ENCODE results near the gene APP.
A peak's percentile ranks its signal among the peaks of the same experiment; 100 is the strongest.

The APP gene

DNA sequence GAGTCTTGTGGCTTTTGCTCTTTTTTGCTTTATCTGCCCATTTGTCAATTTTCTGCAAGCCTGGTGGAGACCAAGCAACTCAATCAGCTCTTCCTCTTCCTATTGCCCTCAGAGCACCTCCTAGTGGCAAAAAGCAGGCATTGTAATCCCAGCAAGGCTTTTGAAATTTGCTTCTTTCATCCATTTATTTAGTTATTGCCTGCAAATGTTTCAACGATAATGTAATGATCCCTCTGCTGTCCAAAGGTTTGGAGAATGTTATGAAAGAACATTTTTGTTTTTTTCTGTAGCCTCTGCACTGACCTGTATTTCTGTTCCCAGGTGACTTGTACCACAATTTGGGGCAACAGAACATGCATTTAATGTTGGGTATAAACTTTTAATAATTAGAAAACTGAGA is 308.0 kb downstream of the APP start:
- Mint-ChIP-seq H3K4me1 (no peaks in the 10 kb centered on the region), H3K4me3 (no peak overlapping the region), H3K36me3 (no peaks in the 10 kb centered on the region), H3K9me3 (no peaks in the 10 kb centered on the region), H3K27ac (no peak overlapping the region), H3K27me3 (peaks cover 12% of the 10 kb centered on the region)
- CTCF ChIA-PET = interaction anchor here (0.8 to 2.2 kb wide), 3 partner anchors 19 to 254 kb away, joined by 4 to 9 read pairs (median 6); no protein-coding TSS in a partner anchor
- peak; percentile 43 for DNase-seq

DNA sequence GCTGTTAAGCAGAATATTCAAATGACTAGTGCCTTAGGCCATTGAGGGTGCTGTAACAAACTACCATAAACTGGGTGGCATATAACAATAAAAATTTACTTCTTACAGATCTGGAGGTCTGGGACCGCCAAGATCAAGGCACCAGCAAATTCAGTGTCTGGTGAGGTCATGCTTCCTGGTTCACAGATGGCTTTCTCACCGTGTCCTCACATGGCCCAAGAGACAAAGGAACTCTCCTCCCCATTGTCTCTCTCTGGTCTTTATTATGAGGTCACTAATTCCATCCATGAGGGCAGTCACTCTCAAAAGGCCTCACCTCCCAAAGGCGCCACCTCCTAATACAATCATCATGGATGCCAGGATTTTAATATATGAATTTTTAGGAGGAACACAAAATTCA is 308.5 kb downstream of the APP start:
- DNase-seq = no peak
- Mint-ChIP-seq H3K27me3 (peaks cover 12% of the 10 kb centered on the region), H3K9me3 (no peaks in the 10 kb centered on the region), H3K27ac (no peak overlapping the region), H3K4me1 (no peaks in the 10 kb centered on the region), H3K36me3 (no peaks in the 10 kb centered on the region), H3K4me3 (no peak overlapping the region)
- CTCF ChIA-PET = interaction anchor here (0.6 to 2.2 kb wide), 5 partner anchors 19 to 254 kb away, joined by 3 to 9 read pairs (median 4); no protein-coding TSS in a partner anchor

DNA sequence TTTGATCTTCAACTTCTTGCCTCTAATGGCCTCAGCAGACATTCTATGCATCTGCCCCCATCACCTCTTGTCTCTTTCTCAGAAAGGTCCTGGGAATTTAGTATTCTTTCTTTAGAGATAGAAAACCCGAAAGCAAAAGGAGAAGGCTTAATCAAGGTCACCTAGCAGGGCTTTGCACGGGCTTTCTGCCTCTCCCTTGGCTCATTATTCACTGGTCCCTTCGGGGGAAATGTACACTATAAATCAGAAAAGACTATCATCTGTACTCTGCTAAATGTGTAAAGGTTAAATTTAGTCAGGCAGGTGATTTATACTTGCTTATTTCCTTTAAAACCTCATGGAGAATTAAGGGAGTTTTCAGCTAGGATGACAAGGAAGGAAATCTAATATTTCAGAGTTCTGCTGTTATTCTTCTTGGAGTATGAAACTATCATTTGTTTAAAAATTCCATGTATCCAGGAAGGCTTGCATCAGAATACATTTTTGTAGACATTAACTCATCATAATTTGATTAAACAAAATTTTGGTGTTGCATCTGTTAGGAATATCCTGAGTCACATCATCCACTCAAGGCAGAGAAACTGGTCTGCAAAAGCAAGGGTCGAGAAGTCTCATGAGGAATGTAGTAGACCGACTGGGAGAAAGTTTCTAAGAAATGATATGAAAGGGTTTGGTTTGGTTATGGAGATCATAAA is 311.2 kb downstream of the APP start:
- no peak for DNase-seq
- peaks cover 7% of the 10 kb centered on the region for H3K27me3 Mint-ChIP-seq
- no peak overlapping the region for H3K4me3 Mint-ChIP-seq
- no peak overlapping the region for H3K27ac Mint-ChIP-seq
- H3K36me3 Mint-ChIP-seq = no peaks in the 10 kb centered on the region
- no peaks in the 10 kb centered on the region for H3K9me3 Mint-ChIP-seq
- no peaks in the 10 kb centered on the region for H3K4me1 Mint-ChIP-seq
- CTCF ChIA-PET = no interaction called here

DNA sequence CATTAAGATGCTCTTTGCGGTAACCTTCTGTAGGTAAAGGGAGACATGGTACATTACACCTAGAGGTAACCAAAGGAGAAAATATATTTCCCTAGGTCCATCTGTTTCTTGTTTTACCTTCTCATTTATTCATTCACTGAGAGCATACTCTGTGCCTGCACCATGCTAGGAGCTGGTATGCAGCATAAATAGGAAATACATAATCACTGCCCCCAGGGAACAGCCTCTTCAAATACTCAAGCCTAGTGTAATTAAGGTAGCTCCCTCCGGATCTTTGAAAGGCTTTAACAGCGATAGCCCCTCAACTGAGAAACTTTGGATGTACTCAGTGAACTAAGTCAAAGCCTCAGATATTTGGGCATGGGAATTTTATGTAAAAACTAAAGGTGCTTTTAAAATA is 312.2 kb downstream of the APP start:
- CTCF ChIA-PET = interaction anchor here (0.5 to 1.6 kb wide), 3 partner anchors 18 to 250 kb away, joined by 3 to 4 read pairs (median 4); no protein-coding TSS in a partner anchor
- no peak for DNase-seq

DNA sequence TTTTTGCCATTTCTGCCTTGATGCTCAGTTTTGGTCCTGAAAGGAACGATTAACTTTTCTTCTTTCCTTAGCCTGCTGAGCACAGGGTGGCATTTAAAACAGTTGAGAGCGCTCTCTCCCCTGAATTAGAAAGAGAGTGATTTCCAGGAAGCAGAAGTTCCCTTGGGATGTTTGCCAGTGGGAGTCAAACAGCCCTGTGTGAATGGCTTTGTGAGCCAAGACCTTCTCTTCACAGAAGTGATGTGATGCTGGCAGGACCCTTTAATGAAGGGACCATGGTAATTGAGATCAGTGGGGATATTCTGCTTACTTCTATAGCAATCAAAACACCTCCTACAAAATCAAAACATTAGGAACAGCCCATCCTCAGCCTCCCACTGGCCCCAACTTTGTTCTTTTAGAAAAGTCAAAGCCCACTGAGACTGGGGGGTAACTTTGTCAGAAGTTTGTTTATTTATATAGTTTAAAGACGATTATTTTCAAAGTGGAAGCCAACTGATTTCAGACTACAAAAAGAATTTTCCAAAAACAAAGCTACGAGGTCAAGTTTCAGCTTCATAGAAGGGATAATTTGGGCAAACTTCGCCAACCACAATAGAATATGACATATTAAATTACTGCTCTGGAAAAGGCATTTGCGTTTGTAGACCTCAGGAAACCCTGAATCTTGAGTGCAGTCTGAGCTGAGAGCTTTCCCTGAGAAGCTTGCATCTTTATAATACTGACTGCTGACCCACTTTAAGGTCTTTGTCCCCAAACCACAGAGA is 313.1 kb downstream of the APP start:
- H3K36me3 Mint-ChIP-seq = no peaks in the 10 kb centered on the region
- CTCF ChIA-PET = interaction anchor here (1.1 to 1.6 kb wide), 2 partner anchors 19 to 249 kb away, joined by 3 to 4 read pairs; no protein-coding TSS in a partner anchor
- H3K9me3 Mint-ChIP-seq = no peaks in the 10 kb centered on the region
- H3K27me3 Mint-ChIP-seq = peaks cover 5% of the 10 kb centered on the region
- H3K27ac Mint-ChIP-seq = no peak overlapping the region
- DNase-seq = no peak
- H3K4me3 Mint-ChIP-seq = no peak overlapping the region
- H3K4me1 Mint-ChIP-seq = no peaks in the 10 kb centered on the region

More for the DNA sequence above, 312.2 kb downstream of the APP start:
- no peaks in the 10 kb centered on the region for H3K4me1 Mint-ChIP-seq
- H3K27ac Mint-ChIP-seq = no peak overlapping the region
- H3K36me3 Mint-ChIP-seq = no peaks in the 10 kb centered on the region
- no peaks in the 10 kb centered on the region for H3K9me3 Mint-ChIP-seq
- H3K27me3 Mint-ChIP-seq = peaks cover 7% of the 10 kb centered on the region
- no peak overlapping the region for H3K4me3 Mint-ChIP-seq

DNA sequence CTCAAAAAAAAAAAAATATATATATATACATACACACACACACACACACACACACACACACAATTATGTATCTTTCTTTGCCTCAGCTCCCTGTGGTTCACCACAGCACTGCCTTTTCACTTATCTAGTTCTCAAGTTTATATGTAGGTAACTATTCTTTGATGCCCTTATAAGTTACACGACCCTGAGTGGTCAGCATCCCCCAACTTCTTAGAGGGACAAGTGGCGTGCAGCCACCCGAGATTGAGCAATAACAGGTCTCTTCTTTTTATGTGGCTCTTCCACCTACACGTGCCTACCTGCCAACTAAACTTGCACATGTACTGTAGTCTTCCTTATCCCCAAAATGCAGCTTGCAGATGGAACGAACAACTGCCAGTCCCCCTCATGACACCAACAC is 315.0 kb downstream of the APP start:
- Mint-ChIP-seq H3K36me3 (no peaks in the 10 kb centered on the region), H3K27me3 (peaks cover 4% of the 10 kb centered on the region), H3K4me1 (no peaks in the 10 kb centered on the region), H3K4me3 (no peak overlapping the region), H3K27ac (no peak overlapping the region), H3K9me3 (no peaks in the 10 kb centered on the region)
- no peak for DNase-seq
- CTCF ChIA-PET = no interaction called here

DNA sequence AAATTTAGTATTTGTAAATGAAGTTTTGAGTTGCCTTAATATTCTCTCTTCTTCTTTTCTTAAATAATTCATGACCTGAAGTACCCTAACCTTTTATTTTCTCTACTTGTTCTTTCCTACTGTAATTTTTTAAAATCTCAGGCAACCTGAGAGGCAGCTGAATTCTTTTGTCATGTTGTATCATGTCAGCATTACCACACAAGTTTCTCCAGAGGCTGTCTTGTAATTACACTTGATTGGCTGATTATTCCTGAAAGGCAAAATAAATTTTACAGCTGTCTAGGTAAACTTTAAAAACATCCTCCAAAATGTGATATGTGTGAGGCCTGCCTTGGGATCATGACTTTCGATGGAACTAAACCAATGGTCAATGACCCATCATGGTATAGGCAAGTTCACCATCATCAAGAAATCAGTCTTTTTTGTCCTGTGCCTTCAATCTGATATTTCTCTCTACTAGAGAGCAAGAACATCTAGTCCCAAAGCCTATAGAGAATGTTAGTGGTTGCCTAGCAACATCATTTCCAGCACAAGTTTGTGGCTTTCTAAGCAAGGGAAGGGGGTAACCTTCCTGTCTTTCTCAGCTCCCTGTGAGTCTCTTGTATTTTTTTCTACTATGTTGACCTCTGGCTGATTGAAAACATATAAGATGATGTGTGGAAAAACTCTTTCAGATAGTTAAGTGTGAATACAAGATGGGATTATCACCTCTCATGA is 320.3 kb downstream of the APP start:
- Mint-ChIP-seq H3K4me3 (no peak overlapping the region), H3K27ac (no peak overlapping the region), H3K9me3 (peaks cover 8% of the 10 kb centered on the region), H3K27me3 (no peaks in the 10 kb centered on the region), H3K4me1 (no peaks in the 10 kb centered on the region), H3K36me3 (no peaks in the 10 kb centered on the region)
- DNase-seq = no peak
- CTCF ChIA-PET = no interaction called here

DNA sequence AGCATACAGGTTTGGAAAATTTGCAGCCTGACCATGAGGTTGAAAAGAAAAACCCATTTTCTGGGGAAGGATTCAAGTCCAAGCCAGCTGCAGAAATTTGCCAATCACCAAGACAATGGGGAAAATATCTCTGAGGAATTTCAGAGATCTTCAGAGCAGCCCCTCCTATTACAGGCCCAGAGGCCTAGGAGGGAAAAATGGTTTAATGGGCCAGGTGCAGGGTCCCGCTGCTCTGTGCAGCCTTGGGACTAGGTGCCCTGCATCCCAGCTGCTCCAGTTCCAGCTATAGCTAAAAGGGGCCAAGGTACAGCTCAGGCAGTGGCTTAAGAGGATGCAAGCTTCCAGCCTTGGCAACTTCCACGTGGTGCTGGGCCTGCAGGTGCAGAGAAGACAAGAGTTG is 322.3 kb downstream of the APP start:
- no peaks in the 10 kb centered on the region for H3K36me3 Mint-ChIP-seq
- no peak overlapping the region for H3K27ac Mint-ChIP-seq
- H3K27me3 Mint-ChIP-seq = no peaks in the 10 kb centered on the region
- no peak overlapping the region for H3K4me3 Mint-ChIP-seq
- H3K4me1 Mint-ChIP-seq = no peaks in the 10 kb centered on the region
- CTCF ChIA-PET = no interaction called here
- peaks cover 8% of the 10 kb centered on the region for H3K9me3 Mint-ChIP-seq
- no peak for DNase-seq

DNA sequence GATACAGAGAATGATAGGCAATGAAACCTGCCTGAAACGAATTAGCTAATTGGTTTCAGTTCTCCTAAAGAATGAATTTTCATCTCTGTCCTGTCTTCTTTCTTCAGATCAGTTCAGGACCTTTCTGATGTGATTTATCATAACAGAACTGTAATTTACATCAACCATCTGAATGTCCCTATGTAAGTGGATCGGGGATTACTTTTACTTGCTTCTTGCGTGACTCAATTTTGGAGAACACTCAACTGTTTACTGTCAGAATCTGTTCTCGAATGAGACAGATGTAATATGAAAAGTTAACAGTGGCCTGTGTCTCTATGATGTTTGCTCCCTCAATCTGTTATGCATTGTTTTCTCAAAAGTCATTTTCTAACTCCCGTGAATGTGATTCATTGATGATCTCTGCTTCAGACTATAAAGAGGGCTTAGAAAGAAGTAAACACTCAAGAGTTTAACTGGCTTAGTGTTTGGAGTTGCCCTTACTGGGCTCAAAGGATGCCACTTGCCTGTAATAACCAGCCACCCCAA is 324.8 kb downstream of the APP start:
- H3K9me3 Mint-ChIP-seq = peaks cover 8% of the 10 kb centered on the region
- CTCF ChIA-PET = interaction anchor here (0.6 kb wide), 1 partner anchor 14 kb away, joined by 3 read pairs; no protein-coding TSS in a partner anchor
- peaks cover 5% of the 10 kb centered on the region for H3K27me3 Mint-ChIP-seq
- DNase-seq = no peak
- no peak overlapping the region for H3K27ac Mint-ChIP-seq
- no peaks in the 10 kb centered on the region for H3K36me3 Mint-ChIP-seq
- H3K4me3 Mint-ChIP-seq = no peak overlapping the region
- no peaks in the 10 kb centered on the region for H3K4me1 Mint-ChIP-seq

DNA sequence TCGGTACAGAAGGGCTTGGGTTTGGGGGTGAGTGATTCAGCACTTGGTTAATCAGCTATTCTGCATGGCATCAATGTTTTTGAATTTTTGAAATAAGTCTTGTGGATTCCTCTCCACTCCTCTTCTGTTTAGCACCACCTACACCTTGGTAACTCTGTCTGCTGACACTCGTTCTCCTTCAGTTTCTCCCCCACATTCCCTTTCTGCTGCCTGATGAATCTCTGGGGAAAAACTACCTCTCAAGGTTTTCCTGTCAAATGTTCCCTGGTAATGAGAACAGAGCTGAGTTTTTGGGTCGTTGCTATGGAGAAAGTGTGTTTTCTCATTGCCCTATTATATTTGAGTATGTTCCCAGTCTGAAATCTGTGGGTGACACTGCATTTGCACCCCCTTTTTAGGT is 327.6 kb downstream of the APP start:
- Mint-ChIP-seq H3K4me3 (no peak overlapping the region), H3K27me3 (peaks cover 5% of the 10 kb centered on the region), H3K9me3 (peaks cover 3% of the 10 kb centered on the region), H3K36me3 (no peaks in the 10 kb centered on the region), H3K27ac (no peak overlapping the region), H3K4me1 (no peaks in the 10 kb centered on the region)
- CTCF ChIA-PET = no interaction called here
- no peak for DNase-seq

DNA sequence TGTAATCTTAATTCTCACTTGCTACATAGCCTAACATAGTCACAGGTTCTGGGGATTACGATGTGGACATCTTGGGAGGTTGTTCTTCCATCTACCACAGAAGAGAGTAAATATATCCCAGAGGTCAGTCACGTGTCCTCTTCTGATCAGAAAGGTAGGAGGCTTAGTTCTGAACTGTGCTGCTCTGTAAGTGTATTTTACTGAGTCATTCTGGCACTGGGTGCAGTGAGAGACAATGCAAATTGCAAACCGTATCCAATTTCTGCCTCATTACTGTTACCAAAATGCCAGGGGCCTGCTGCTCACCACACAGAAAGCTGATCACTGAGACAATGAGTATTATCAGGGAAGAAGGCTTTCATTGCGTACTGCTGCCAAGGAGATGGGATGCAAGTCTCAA is 331.8 kb downstream of the APP start:
- Mint-ChIP-seq H3K27ac (no peak overlapping the region), H3K27me3 (peaks cover 5% of the 10 kb centered on the region), H3K4me3 (no peak overlapping the region), H3K36me3 (no peaks in the 10 kb centered on the region), H3K9me3 (no peaks in the 10 kb centered on the region), H3K4me1 (no peaks in the 10 kb centered on the region)
- no peak for DNase-seq
- CTCF ChIA-PET = no interaction called here

DNA sequence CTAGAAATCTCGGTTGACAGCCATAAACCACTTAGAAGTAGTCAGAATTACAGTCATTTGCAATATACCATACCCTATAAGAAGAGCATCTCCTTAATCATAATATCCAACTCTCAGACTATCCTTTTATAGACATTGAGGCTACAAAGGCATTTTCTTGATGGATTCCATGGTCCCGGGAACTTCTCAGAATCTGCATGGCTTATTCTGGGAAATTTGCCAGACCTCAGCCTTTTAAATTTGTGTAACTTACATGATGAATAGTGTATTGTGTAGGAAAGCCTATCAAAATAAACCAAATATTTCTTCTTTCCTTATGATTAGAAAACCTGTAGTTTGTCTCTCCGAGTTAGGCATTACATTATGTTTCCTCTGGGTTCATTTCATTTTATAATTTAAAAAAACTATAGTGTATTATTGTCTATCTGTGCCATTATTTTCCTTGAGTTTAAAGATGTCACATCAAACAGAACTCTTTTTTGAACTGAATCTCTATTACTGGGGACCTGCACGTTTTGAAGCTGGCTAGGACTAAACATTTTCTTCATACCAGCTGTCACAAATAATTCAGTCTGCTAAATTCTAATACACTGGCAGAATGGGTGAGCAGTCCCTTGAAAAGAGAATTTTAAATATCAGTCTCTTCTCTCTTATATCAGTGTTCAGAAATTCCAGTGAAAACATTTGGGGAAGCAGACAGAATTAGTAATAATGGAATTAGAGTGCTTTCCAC is 332.9 kb downstream of the APP start:
- no peaks in the 10 kb centered on the region for H3K36me3 Mint-ChIP-seq
- CTCF ChIA-PET = no interaction called here

DNA sequence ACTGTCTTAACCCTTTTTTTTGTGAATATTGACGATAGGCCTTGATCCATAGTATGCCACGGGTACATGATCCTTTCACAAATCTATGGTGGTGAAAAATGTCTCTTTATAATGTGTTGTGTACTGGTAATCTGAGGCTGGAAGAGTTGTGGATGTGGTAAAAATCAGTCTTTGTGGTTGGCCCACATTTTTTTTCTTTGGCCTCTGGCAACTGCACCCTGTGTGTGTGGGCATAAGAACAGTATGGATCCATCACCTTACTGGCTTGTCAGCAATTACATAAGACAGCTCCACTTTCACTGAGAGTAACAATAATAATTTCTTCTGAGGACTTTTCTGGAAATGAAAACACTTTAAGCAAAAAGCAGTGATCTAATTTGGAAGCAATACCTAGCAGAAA is 334.2 kb downstream of the APP start:
- Mint-ChIP-seq H3K4me3 (no peak overlapping the region), H3K27ac (no peak overlapping the region), H3K36me3 (no peaks in the 10 kb centered on the region), H3K4me1 (no peaks in the 10 kb centered on the region), H3K27me3 (no peaks in the 10 kb centered on the region), H3K9me3 (no peaks in the 10 kb centered on the region)
- DNase-seq = no peak
- CTCF ChIA-PET = no interaction called here

More for the DNA sequence above, 332.9 kb downstream of the APP start:
- Mint-ChIP-seq H3K27ac (no peak overlapping the region), H3K4me3 (no peak overlapping the region), H3K9me3 (no peaks in the 10 kb centered on the region), H3K27me3 (peaks cover 5% of the 10 kb centered on the region), H3K4me1 (no peaks in the 10 kb centered on the region)
- DNase-seq = no peak

DNA sequence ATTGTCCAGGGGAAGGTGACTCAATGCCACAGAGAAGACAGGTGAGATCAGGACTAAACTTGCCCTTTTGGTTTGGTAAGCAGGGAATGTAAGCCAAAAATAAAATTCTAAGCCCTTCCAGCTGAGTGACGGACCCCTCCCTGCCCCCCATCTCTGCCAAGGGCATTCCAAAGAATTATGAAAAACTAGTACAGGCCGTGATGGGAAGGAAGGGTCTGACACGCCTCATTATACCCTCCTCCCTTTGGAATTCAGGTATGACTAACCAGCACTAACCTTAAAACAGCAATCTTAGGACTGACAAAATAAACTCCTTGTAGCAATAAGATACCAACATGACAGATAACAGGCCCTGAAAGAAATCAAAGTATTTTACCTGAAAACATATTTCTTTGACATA is 336.2 kb downstream of the APP start:
- Mint-ChIP-seq H3K4me1 (no peaks in the 10 kb centered on the region), H3K4me3 (no peak overlapping the region), H3K27me3 (no peaks in the 10 kb centered on the region), H3K9me3 (no peaks in the 10 kb centered on the region), H3K27ac (no peak overlapping the region), H3K36me3 (no peaks in the 10 kb centered on the region)
- DNase-seq = no peak
- CTCF ChIA-PET = no interaction called here

Data from activated naive CD4-positive, alpha-beta T cell treated with anti-CD3 and anti-CD28 coated beads, Interleukin-2, amount 10 ng/mL, durations not matched to agents 7 days and 5 days (primary cell).